WI38 (cell line): ENCODE measurements around the gene ANKS1B.
A peak's percentile ranks its signal among the peaks of the same experiment; 100 is the strongest.

Experiments
- H3K4me3 ChIP-seq: 2 replicates; pipeline ENCODE4 v1.5.1; 2011; ENCODE audit warnings: low read depth, mild to moderate bottlenecking, control low read depth, low read length
- CTCF ChIP-seq: IDR thresholded peaks from 2 replicates; pipeline ENCODE4 v1.5.1; 2012; ENCODE audit warnings: low read depth, mild to moderate bottlenecking, control low read depth, low read length

Gene ANKS1B

GRCh38 chr12:99054601-99055128 is 930.1 kb downstream of the ANKS1B start:
- TF ChIP-seq CTCF = no peak
- H3K4me3 ChIP-seq = no peak overlapping the region

- no peak for TF ChIP-seq CTCF
- no peak overlapping the region for H3K4me3 ChIP-seq
Observed at GRCh38 chr12:99053616-99054362, 930.9 kb downstream of the ANKS1B start.

GRCh38 chr12:99049774-99050173 is 935.0 kb downstream of the ANKS1B start:
- TF ChIP-seq CTCF = no peak
- no peak overlapping the region for H3K4me3 ChIP-seq

- no peak for TF ChIP-seq CTCF
- H3K4me3 ChIP-seq = no peak overlapping the region
Observed at GRCh38 chr12:99045158-99045557, 939.6 kb downstream of the ANKS1B start.

GRCh38 chr12:99043319-99043914 is 941.3 kb downstream of the ANKS1B start:
- TF ChIP-seq CTCF = peak; percentile 71
- H3K4me3 ChIP-seq = no peak overlapping the region

- no peak overlapping the region for H3K4me3 ChIP-seq
- TF ChIP-seq CTCF = no peak
Observed at GRCh38 chr12:99042226-99042625, 942.5 kb downstream of the ANKS1B start.
